MM.1S (cell line): ENCODE measurements around the gene OXCT1.

Experiments
- EZH2 ChIP-seq: fragments of 300-600 bp; sonication (generic); optimal IDR thresholded peaks from 2 replicates; pipeline ENCODE3; 2017; ENCODE audit warnings: low read depth, mild to moderate bottlenecking, antibody characterized with exemption, low read length, mixed read lengths
- TF ChIP-seq, protein P1 (sequence below): fragments of 300-600 bp; sonication (generic); IDR thresholded peaks from 2 replicates; pipeline ENCODE4 v1.5.1; 2016; ENCODE audit warnings: antibody characterized with exemption, low read length, mixed read lengths

DNA sequence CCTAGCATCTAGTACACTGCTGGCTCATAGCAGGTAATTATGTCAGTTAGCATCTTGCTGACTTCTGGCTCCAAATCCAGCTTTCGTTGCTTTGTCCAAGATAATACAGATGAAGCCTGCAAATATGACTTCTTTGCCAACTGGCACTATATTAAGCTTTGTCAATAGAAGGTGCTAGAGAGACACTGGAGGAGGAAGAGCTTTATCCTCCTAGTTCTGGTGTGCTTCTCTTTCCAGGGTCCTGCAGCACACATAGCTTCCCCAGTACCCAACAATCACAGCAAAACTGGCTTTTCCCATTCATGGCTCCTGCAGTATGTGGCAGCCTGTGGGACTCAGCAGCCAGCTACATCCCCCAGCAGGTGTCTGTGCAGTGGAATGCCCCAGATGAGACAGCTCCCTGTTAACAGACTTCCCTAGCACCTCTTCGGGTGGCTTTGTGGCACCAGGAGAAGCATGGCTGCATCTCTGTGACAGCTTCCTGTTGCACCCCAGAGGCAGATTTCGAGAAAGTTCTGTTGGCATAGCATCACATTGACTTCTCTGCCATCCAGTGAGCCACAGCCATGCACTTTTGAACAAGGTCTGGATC lies 147.8 kb downstream of the OXCT1 start:
- TF ChIP-seq, protein P1, sequence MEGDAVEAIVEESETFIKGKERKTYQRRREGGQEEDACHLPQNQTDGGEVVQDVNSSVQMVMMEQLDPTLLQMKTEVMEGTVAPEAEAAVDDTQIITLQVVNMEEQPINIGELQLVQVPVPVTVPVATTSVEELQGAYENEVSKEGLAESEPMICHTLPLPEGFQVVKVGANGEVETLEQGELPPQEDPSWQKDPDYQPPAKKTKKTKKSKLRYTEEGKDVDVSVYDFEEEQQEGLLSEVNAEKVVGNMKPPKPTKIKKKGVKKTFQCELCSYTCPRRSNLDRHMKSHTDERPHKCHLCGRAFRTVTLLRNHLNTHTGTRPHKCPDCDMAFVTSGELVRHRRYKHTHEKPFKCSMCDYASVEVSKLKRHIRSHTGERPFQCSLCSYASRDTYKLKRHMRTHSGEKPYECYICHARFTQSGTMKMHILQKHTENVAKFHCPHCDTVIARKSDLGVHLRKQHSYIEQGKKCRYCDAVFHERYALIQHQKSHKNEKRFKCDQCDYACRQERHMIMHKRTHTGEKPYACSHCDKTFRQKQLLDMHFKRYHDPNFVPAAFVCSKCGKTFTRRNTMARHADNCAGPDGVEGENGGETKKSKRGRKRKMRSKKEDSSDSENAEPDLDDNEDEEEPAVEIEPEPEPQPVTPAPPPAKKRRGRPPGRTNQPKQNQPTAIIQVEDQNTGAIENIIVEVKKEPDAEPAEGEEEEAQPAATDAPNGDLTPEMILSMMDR: no peak
- no peak for TF ChIP-seq EZH2
